Dermis microvascular lymphatic vessel endothelial cell (primary cell): ENCODE results near the gene CBX6. TPM values are rescaled to one million over a fixed set of nuclear protein-coding genes. Genes with fewer than 3 reads are reported as not detected.

ENCODE experiments used
- DNase-seq, 2 donors: peaks; one replicate each; pipeline versions ENCODE4 v3.0.0 to v3.0.0-alpha.2; 2010; ENCODE audit warnings: low read depth in 2 of 2
- total RNA-seq: library from RNA; depleted of rRNA; stranded (reverse); fragments of >200 nt; gene quantifications from 2 replicates; pipeline ENCODE4 v1.2.1, GENCODE V29; 2014

Gene CBX6
- total RNA-seq, 1 donor from 2014 or later, result 15.7 TPM

GRCh38 chr22:38841211-38841610 is 30.8 kb downstream of the CBX6 start:
- DNase-seq, result no peak

- DNase-seq, result no peak
Measured at GRCh38 chr22:38840129-38840528, 31.9 kb downstream of the CBX6 start.

GRCh38 chr22:38839686-38840085 is 32.3 kb downstream of the CBX6 start:
- no peak for DNase-seq

GRCh38 chr22:38837414-38837928 is 34.5 kb downstream of the CBX6 start:
- no peak for DNase-seq

GRCh38 chr22:38835888-38836301 is 36.1 kb downstream of the CBX6 start:
- DNase-seq, result no peak

- DNase-seq, result no peak
Measured at GRCh38 chr22:38834991-38835390, 37.0 kb downstream of the CBX6 start.

GRCh38 chr22:38834215-38834953 is 37.6 kb downstream of the CBX6 start:
- DNase-seq, result no peak

- no peak for DNase-seq
Measured at GRCh38 chr22:38833061-38833460, 39.0 kb downstream of the CBX6 start.

GRCh38 chr22:38832005-38832978 is 39.7 kb downstream of the CBX6 start:
- no peak for DNase-seq

GRCh38 chr22:38831166-38831945 is 40.7 kb downstream of the CBX6 start:
- no peak for DNase-seq

GRCh38 chr22:38830845-38831108 is 41.2 kb downstream of the CBX6 start:
- DNase-seq, result no peak

- no peak for DNase-seq
Measured at GRCh38 chr22:38830026-38830844, 41.8 kb downstream of the CBX6 start.

- DNase-seq, result no peak
Measured at GRCh38 chr22:38829485-38829884, 42.5 kb downstream of the CBX6 start.

- no peak for DNase-seq
Measured at GRCh38 chr22:38828616-38829205, 43.3 kb downstream of the CBX6 start.

- DNase-seq, result no peak
Measured at GRCh38 chr22:38828191-38828590, 43.8 kb downstream of the CBX6 start.

- no peak for DNase-seq
Measured at GRCh38 chr22:38827510-38827909, 44.5 kb downstream of the CBX6 start.

- DNase-seq, result no peak
Measured at GRCh38 chr22:38826801-38827200, 45.2 kb downstream of the CBX6 start.

- no peak for DNase-seq
Measured at GRCh38 chr22:38826386-38826785, 45.6 kb downstream of the CBX6 start.

GRCh38 chr22:38824585-38824984 is 47.4 kb downstream of the CBX6 start:
- DNase-seq, result peak; percentile 69 to 81

- no peak for DNase-seq
Measured at GRCh38 chr22:38823637-38824036, 48.4 kb downstream of the CBX6 start.

- DNase-seq, result no peak
Measured at GRCh38 chr22:38823076-38823475, 48.9 kb downstream of the CBX6 start.
